ENCODE data around the gene CPLANE1.

DNA sequence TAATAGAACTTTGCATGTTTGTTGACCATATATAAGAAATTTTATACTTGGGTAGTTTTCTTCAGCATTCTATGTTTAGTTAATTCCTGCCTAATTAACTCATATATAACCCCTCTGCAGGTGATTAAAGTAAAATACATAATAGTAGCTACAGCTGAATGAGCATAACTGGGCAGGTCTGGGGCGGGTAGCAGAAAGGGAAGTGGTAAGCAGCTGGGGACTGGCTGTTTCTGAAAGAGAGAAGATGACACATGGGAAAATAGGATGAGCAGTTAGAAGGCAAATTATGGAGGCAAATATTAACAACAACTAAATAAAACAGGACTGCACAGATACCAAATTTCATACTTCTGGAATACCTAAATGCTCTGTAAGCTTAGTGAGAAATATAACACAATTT lies 128.1 kb downstream of the CPLANE1 start:
- TF ChIP-seq CTCF (IDR thresholded peaks at IDR 0.05), result no peak
- no peak for TF ChIP-seq POLR2A (IDR thresholded peaks at IDR 0.05)
